ENCODE measurements around the gene GPD1L.

DNA sequence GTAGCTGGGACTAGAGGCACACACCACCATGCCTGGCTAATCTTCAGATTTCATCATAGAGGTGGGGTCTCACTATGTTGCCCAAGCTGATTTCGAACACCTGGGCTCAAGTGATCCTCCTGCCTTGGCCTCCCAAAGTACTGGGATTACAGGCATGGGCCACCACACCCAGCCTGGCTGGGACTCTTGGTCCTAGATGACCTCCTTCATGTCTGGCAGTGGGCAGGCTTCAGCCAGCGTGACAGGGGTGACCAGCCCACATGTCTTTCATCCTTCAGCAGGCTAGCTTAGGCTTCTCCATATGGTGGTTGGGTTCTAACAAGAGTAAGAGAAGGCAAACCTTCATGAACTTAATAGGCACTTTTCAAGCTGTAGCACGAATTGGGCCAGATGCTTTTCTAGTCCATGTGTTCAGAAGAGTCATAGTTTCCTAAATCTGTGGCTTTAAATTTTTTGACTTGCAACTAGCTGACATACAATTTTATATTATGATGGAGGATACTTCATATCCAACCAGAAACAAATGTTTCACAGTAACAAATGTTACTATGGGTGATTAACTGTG lies 7.6 kb downstream of the GPD1L start:
- TF ChIP-seq EZH2 (IDR thresholded peaks at IDR 0.05; ENCODE audit: borderline replicate concordance, insufficient read depth, low read length, poor library complexity, severe bottlenecking) (no peak), EP300 (conservative IDR thresholded peaks at IDR 0.05; ENCODE audit: poor library complexity, severe bottlenecking) (no peak)
- TF ChIP-seq, protein P1, sequence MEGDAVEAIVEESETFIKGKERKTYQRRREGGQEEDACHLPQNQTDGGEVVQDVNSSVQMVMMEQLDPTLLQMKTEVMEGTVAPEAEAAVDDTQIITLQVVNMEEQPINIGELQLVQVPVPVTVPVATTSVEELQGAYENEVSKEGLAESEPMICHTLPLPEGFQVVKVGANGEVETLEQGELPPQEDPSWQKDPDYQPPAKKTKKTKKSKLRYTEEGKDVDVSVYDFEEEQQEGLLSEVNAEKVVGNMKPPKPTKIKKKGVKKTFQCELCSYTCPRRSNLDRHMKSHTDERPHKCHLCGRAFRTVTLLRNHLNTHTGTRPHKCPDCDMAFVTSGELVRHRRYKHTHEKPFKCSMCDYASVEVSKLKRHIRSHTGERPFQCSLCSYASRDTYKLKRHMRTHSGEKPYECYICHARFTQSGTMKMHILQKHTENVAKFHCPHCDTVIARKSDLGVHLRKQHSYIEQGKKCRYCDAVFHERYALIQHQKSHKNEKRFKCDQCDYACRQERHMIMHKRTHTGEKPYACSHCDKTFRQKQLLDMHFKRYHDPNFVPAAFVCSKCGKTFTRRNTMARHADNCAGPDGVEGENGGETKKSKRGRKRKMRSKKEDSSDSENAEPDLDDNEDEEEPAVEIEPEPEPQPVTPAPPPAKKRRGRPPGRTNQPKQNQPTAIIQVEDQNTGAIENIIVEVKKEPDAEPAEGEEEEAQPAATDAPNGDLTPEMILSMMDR (IDR thresholded peaks at IDR 0.05; ENCODE audit: poor library complexity, severe bottlenecking), result no peak
